ENCODE data around the gene GTPBP4. TPM values are rescaled to one million over a fixed set of nuclear protein-coding genes. Genes with fewer than 3 reads are reported as not detected.

The GTPBP4 gene
- total and polyA plus RNA-seq, 9 of the 15 experiments (the other 6 are each of a cell fraction or from before 2014, with no cell fraction given): 79.0 to 155 (median 128) TPM

DNA sequence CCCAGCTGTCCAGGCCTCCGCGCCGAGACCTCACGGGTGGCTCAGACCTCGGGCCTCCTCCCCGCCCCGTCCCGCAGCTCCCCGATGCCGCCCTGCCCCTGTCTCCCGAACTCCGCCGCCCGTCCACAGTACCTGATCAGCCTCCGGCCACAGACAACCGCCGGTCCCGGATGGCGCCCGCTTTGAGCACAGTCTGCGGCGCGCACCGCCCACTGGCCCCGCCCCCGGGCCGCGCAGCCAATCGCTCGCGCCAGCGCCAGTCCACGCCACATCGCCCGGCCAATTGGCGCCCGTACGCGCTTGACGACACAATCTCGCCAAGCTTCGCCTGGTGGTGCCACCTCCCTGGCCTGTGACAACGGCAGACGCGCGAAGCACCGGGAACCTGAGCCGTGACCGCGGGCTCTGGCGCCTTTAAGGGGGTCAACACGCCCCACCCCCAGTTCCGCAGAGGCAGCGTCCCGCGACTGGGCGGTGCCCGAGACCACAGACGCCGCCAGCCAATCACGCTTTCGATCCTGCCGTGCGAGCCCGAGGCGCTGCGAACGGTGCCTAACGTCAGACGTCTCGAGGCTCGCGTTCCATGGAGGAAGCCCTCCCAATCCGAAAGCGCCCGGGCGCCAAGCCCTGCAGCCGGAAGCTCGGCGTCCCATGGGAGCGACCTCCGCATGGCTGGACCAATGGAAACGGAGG lies 60.6 kb downstream of the GTPBP4 start, which contains the start of gene IDI1 (continued):
- TF ChIP-seq, protein P1, sequence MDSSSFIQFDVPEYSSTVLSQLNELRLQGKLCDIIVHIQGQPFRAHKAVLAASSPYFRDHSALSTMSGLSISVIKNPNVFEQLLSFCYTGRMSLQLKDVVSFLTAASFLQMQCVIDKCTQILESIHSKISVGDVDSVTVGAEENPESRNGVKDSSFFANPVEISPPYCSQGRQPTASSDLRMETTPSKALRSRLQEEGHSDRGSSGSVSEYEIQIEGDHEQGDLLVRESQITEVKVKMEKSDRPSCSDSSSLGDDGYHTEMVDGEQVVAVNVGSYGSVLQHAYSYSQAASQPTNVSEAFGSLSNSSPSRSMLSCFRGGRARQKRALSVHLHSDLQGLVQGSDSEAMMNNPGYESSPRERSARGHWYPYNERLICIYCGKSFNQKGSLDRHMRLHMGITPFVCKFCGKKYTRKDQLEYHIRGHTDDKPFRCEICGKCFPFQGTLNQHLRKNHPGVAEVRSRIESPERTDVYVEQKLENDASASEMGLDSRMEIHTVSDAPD (CRISPR knock-in tag; IDR thresholded peaks at IDR 0.05): no peak
- TF ChIP-seq, protein P2, sequence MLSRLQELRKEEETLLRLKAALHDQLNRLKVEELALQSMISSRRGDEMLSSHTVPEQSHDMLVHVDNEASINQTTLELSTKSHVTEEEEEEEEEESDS (CRISPR knock-in tag; IDR thresholded peaks at IDR 0.05): no peak
- TF ChIP-seq FOXJ2 (tag; IDR thresholded peaks at IDR 0.05) (0 out of 2 replicates have a peak, but pooled peaks have one; percentile 28), POU5F1 (IDR thresholded peaks at IDR 0.05; ENCODE audit: borderline replicate concordance, low read depth, low read length, partially characterized antibody) (no peak), CEBPG (CRISPR knock-in tag; IDR thresholded peaks at IDR 0.05) (no peak), CEBPG (tag; conservative IDR thresholded peaks at IDR 0.05 in 1 of 2, IDR thresholded peaks at IDR 0.05 in 1 of 2) (no peak), BDP1 (IDR thresholded peaks at IDR 0.05; ENCODE audit: insufficient read depth, insufficient read length) (no peak), IRF2 (CRISPR knock-in tag; IDR thresholded peaks at IDR 0.05) (no peak), ZNF444 (CRISPR knock-in tag; IDR thresholded peaks at IDR 0.05) (no peak), FOSL1 (tag; conservative IDR thresholded peaks at IDR 0.05) (no peak; the same call in 1 of the 2 replicates), GATAD2A (IDR thresholded peaks at IDR 0.05) (0 out of 2 replicates have a peak, but pooled peaks have one; percentile 43), NFYB (IDR thresholded peaks at IDR 0.05; ENCODE audit: extremely low read depth, insufficient read length) (peak; percentile 79)
- TF ChIP-seq, protein P3, sequence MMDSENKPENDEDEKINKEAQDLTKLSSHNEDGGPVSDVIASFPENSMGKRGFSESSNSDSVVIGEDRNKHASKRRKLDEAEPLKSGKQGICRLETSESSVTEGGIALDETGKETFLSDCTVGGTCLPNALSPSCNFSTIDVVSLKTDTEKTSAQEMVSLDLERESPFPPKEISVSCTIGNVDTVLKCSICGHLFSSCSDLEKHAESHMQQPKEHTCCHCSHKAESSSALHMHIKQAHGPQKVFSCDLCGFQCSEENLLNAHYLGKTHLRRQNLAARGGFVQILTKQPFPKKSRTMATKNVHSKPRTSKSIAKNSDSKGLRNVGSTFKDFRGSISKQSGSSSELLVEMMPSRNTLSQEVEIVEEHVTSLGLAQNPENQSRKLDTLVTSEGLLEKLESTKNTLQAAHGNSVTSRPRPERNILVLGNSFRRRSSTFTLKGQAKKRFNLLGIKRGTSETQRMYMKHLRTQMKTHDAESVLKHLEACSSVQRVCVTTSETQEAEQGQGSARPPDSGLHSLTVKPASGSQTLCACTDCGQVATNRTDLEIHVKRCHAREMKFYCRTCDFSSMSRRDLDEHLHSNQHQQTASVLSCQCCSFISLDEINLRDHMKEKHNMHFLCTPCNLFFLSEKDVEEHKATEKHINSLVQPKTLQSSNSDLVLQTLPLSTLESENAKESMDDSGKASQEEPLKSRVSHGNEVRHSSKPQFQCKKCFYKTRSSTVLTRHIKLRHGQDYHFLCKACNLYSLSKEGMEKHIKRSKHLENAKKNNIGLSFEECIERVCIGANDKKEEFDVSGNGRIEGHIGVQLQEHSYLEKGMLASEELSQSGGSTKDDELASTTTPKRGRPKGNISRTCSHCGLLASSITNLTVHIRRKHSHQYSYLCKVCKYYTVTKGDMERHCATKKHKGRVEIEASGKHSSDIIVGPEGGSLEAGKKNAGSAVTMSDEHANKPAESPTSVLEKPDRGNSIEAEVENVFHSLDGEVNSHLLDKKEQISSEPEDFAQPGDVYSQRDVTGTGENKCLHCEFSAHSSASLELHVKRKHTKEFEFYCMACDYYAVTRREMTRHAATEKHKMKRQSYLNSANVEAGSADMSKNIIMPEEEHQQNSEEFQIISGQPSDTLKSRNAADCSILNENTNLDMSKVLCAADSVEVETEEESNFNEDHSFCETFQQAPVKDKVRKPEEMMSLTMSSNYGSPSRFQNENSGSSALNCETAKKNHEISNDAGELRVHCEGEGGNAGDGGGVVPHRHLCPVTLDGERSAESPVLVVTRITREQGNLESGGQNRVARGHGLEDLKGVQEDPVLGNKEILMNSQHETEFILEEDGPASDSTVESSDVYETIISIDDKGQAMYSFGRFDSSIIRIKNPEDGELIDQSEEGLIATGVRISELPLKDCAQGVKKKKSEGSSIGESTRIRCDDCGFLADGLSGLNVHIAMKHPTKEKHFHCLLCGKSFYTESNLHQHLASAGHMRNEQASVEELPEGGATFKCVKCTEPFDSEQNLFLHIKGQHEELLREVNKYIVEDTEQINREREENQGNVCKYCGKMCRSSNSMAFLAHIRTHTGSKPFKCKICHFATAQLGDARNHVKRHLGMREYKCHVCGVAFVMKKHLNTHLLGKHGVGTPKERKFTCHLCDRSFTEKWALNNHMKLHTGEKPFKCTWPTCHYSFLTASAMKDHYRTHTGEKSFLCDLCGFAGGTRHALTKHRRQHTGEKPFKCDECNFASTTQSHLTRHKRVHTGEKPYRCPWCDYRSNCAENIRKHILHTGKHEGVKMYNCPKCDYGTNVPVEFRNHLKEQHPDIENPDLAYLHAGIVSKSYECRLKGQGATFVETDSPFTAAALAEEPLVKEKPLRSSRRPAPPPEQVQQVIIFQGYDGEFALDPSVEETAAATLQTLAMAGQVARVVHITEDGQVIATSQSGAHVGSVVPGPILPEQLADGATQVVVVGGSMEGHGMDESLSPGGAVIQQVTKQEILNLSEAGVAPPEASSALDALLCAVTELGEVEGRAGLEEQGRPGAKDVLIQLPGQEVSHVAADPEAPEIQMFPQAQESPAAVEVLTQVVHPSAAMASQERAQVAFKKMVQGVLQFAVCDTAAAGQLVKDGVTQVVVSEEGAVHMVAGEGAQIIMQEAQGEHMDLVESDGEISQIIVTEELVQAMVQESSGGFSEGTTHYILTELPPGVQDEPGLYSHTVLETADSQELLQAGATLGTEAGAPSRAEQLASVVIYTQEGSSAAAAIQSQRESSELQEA (IDR thresholded peaks at IDR 0.05; ENCODE audit: low read depth): no peak
- TF ChIP-seq, protein P4, sequence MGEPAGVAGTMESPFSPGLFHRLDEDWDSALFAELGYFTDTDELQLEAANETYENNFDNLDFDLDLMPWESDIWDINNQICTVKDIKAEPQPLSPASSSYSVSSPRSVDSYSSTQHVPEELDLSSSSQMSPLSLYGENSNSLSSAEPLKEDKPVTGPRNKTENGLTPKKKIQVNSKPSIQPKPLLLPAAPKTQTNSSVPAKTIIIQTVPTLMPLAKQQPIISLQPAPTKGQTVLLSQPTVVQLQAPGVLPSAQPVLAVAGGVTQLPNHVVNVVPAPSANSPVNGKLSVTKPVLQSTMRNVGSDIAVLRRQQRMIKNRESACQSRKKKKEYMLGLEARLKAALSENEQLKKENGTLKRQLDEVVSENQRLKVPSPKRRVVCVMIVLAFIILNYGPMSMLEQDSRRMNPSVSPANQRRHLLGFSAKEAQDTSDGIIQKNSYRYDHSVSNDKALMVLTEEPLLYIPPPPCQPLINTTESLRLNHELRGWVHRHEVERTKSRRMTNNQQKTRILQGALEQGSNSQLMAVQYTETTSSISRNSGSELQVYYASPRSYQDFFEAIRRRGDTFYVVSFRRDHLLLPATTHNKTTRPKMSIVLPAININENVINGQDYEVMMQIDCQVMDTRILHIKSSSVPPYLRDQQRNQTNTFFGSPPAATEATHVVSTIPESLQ (CRISPR knock-in tag; IDR thresholded peaks at IDR 0.05): peak; percentile 63; the same call in 1 of the 2 replicates

All from K562 (cell line).